Keratinocyte (primary cell): Measurements from ENCODE around the gene L3MBTL3. TPM values are rescaled to one million over a fixed set of nuclear protein-coding genes. Genes with fewer than 3 reads are reported as not detected.

Experiments
- DNase-seq: peaks from one replicate; pipeline ENCODE4 v3.0.0-alpha.2; 2011; ENCODE audit warnings: low read depth, missing footprints, low spot score
- FAIRE-seq: peaks from 2 replicates; lab custom pipeline; 2011; peaks lifted over from hg19 to GRCh38; lab: Jason Lieb, UNC
- H2AFZ ChIP-seq: 2 replicates; pipeline ENCODE4 v1.6.0; 2012; ENCODE audit warnings: low read length, control low read depth, inconsistent platforms; ENCODE audit not compliant: control insufficient read depth
- H3K27ac ChIP-seq: 2 replicates; pipeline ENCODE4 v1.5.1; 2011; ENCODE audit warnings: low read length; ENCODE audit not compliant: control insufficient read depth, insufficient read depth
- H3K27me3 ChIP-seq: 3 replicates; pipeline ENCODE4 v1.6.0; 2011; ENCODE audit warnings: low read length; ENCODE audit not compliant: control insufficient read depth, insufficient read depth; ENCODE audit errors: extremely low read depth
- H3K36me3 ChIP-seq, 2 experiments: 2 replicates in 1 of 2; 3 replicates in 1 of 2; pipeline ENCODE4 v1.5.1; 2011; ENCODE audit warnings: low read length in 2 of 2, mild to moderate bottlenecking in 1 of 2; ENCODE audit not compliant: control insufficient read depth in 2 of 2, insufficient read depth in 2 of 2; ENCODE audit errors: extremely low read depth in 1 of 2
- H3K4me1 ChIP-seq: 3 replicates; pipeline ENCODE4 v1.5.1; 2011; ENCODE audit warnings: low read length; ENCODE audit not compliant: control insufficient read depth, insufficient read depth; ENCODE audit errors: extremely low read depth
- H3K4me2 ChIP-seq: 3 replicates; pipeline ENCODE4 v1.6.0; 2011; ENCODE audit warnings: low read depth, low read length; ENCODE audit not compliant: control insufficient read depth, insufficient read depth; ENCODE audit errors: extremely low read depth
- H3K4me3 ChIP-seq, 3 experiments: fragments of 200-600 bp in 1 of 3; sonication (generic) in 1 of 3; 2 replicates in 2 of 3; 3 replicates in 1 of 3; pipeline ENCODE4 v1.5.1; 2011 to 2016; ENCODE audit warnings: low read length in 3 of 3, mild to moderate bottlenecking in 3 of 3, control low read depth in 2 of 3, inconsistent platforms in 1 of 3, low read depth in 1 of 3, mixed read lengths in 1 of 3, mixed run types in 1 of 3, moderate library complexity in 1 of 3; ENCODE audit not compliant: control insufficient read depth in 2 of 3, insufficient read depth in 2 of 3; ENCODE audit errors: extremely low read depth in 1 of 3
- H3K79me2 ChIP-seq: 2 replicates; pipeline ENCODE4 v1.6.0; 2012; ENCODE audit warnings: low read length; ENCODE audit not compliant: control insufficient read depth, insufficient read depth
- H3K9ac ChIP-seq: 3 replicates; pipeline ENCODE4 v1.6.0; 2011; ENCODE audit warnings: low read length; ENCODE audit not compliant: control insufficient read depth, insufficient read depth; ENCODE audit errors: extremely low read depth
- H3K9me1 ChIP-seq: 3 replicates; pipeline ENCODE4 v1.6.0; 2011; ENCODE audit warnings: low read length; ENCODE audit not compliant: control insufficient read depth, insufficient read depth; ENCODE audit errors: extremely low read depth
- H3K9me3 ChIP-seq: 2 replicates; pipeline ENCODE4 v1.5.1; 2012; ENCODE audit warnings: low read depth, low read length; ENCODE audit not compliant: control insufficient read depth
- H4K20me1 ChIP-seq: 3 replicates; pipeline ENCODE4 v1.6.0; 2011; ENCODE audit warnings: low read length; ENCODE audit not compliant: control insufficient read depth, insufficient read depth; ENCODE audit errors: extremely low read depth
- EZH2 ChIP-seq: IDR thresholded peaks from one replicate; pipeline ENCODE4 v1.6.1; 2012; ENCODE audit warnings: inconsistent platforms, mild to moderate bottlenecking, low read length, moderate library complexity
- dilution Hi-C: fragments of 300-500 bp; cut with MboI; formaldehyde crosslinking; loops from one replicate; pipeline ENCODE4 v1.7.0; 2020; ENCODE audit warnings: low sequenced_read_pairs; ENCODE audit not compliant: extremely low pct_ligation_motif_present
- polyA plus RNA-seq, 5 experiments: library from polyadenylated mRNA; depleted of rRNA in 3 of 5; stranded (reverse) in 3 of 5; stranded (forward) in 1 of 5; unstranded in 1 of 5; fragments of >200 nt; gene quantifications; 1 replicate in 1 of 5; 2 replicates in 3 of 5; 3 replicates in 1 of 5; pipeline versions ENCODE4 v1.2.1 to v1.2.3, GENCODE V29; 2011 to 2012; ENCODE audit warnings: missing spikeins in 2 of 5, low read depth in 1 of 5, low replicate concordance in 1 of 5
- TF ChIP-seq, protein P1 (sequence below), 3 experiments: IDR thresholded peaks in 1 of 3; conservative IDR thresholded peaks in 1 of 3; optimal IDR thresholded peaks in 1 of 3; 2 replicates in 2 of 3; 3 replicates in 1 of 3; pipeline versions ENCODE3 to v1.5.1; 2011; ENCODE audit warnings: low read length in 3 of 3, mild to moderate bottlenecking in 3 of 3, moderate library complexity in 2 of 3, control low read depth in 1 of 3, inconsistent platforms in 1 of 3; ENCODE audit not compliant: insufficient read depth in 2 of 3; ENCODE audit errors: extremely low read depth in 1 of 3

Gene L3MBTL3
- polyA plus RNA-seq, 1 donor (not counting 4 experiments of a cell fraction or from before 2014, with no cell fraction given) = 16.6 TPM

DNA sequence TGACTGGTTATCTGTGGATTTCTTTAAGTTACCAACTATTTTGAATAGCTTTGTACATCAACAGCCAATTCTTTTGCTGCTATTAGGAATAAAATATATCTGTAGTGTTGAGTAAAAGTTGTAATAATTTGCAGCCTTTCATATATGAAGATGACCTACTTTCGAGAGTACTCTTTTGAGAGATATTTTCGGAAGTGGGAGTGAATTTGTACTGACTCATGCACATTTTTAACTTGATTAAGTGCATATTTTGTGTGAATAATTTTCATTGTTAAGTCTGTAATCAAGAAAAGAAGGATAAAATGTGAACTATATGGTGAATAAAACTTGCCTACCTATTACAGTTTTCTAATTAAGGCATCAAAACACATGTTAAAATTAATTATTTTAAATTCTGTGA, 51.9 kb downstream of the L3MBTL3 start:
- Histone ChIP-seq H3K27me3 (no peaks in the 10 kb centered on the region), H3K4me1 (no peaks in the 10 kb centered on the region), H3K36me3 (peaks cover 0 to 1% of the 10 kb centered on the region in 2 experiments), H3K9me3 (no peaks in the 10 kb centered on the region), H2AFZ (no peak overlapping the region), H3K9ac (no peak overlapping the region), H3K79me2 (no peaks in the 10 kb centered on the region), H4K20me1 (no peaks in the 10 kb centered on the region), H3K9me1 (no peaks in the 10 kb centered on the region), H3K27ac (no peak overlapping the region), H3K4me2 (no peak overlapping the region), H3K4me3 (no peak overlapping the region)
- dilution Hi-C loops = no loop called here
- no peak for TF ChIP-seq EZH2
- TF ChIP-seq, protein P1, sequence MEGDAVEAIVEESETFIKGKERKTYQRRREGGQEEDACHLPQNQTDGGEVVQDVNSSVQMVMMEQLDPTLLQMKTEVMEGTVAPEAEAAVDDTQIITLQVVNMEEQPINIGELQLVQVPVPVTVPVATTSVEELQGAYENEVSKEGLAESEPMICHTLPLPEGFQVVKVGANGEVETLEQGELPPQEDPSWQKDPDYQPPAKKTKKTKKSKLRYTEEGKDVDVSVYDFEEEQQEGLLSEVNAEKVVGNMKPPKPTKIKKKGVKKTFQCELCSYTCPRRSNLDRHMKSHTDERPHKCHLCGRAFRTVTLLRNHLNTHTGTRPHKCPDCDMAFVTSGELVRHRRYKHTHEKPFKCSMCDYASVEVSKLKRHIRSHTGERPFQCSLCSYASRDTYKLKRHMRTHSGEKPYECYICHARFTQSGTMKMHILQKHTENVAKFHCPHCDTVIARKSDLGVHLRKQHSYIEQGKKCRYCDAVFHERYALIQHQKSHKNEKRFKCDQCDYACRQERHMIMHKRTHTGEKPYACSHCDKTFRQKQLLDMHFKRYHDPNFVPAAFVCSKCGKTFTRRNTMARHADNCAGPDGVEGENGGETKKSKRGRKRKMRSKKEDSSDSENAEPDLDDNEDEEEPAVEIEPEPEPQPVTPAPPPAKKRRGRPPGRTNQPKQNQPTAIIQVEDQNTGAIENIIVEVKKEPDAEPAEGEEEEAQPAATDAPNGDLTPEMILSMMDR (optimal IDR thresholded peaks at IDR 0.05 in 1 of 3, IDR thresholded peaks at IDR 0.05 in 1 of 3, conservative IDR thresholded peaks at IDR 0.05 in 1 of 3; ENCODE audit: extremely low read depth in 1 of 3, insufficient read depth in 2 of 3, low read length in 3 of 3) = no peak
- no peak for FAIRE-seq
- DNase-seq = no peak

- peaks cover 0 to 1% of the 10 kb centered on the region in 2 experiments for H3K36me3 ChIP-seq
- H3K9me3 ChIP-seq = no peaks in the 10 kb centered on the region
- H3K79me2 ChIP-seq = no peaks in the 10 kb centered on the region
Observed at GRCh38 chr6:130070792-130071191, 52.4 kb downstream of the L3MBTL3 start.

More at GRCh38 chr6:130070792-130071191, 52.4 kb downstream of the L3MBTL3 start:
- DNase-seq (no peak), FAIRE-seq (no peak)
- Histone ChIP-seq H3K27ac (no peak overlapping the region), H3K4me3 (no peak overlapping the region), H2AFZ (no peak overlapping the region), H3K4me1 (no peaks in the 10 kb centered on the region), H3K9ac (no peak overlapping the region), H3K9me1 (no peaks in the 10 kb centered on the region), H3K27me3 (no peaks in the 10 kb centered on the region), H4K20me1 (no peaks in the 10 kb centered on the region), H3K4me2 (no peak overlapping the region)
- dilution Hi-C loops = no loop called here
- TF ChIP-seq, protein P1 (optimal IDR thresholded peaks at IDR 0.05 in 1 of 3, IDR thresholded peaks at IDR 0.05 in 1 of 3, conservative IDR thresholded peaks at IDR 0.05 in 1 of 3; ENCODE audit: extremely low read depth in 1 of 3, insufficient read depth in 2 of 3, low read length in 3 of 3) = no peak
- no peak for TF ChIP-seq EZH2
